ENCODE results near the gene CCDC6. TPM values are rescaled to one million over a fixed set of nuclear protein-coding genes. Genes with fewer than 3 reads are reported as not detected.
A peak's percentile ranks its signal among the peaks of the same experiment; 100 is the strongest.

CCDC6 gene
- total and polyA plus RNA-seq, 12 donors: 4.4 to 22.8 (median 17.0) TPM

- Histone ChIP-seq H3K27me3 (no peaks in the 10 kb centered on the region), H3K36me3 (peaks cover 0 to 26% (median 9%) of the 10 kb centered on the region in 9 donors), H3K4me1 (peaks cover 0 to 38% (median 8%) of the 10 kb centered on the region in 9 donors), H3K27ac (no peak overlapping the region), H3K9me3 (no peaks in the 10 kb centered on the region), H3K4me3 (no peak overlapping the region)
- ATAC-seq (no peak), DNase-seq (no peak)
- WGBS, 2 donors: 89 to 93% methylated on average over 2 of the region's 2 CpGs
- TF ChIP-seq CTCF (IDR thresholded peaks at IDR 0.05): no peak
- intact Hi-C loops (cut with DNase I): loop anchor here in 5 of 10 donors (5.0 kb wide), 4 partner anchors 70 to 595 kb away; partner anchors contain the start of gene CCDC6 (in 1 of the 5)
Observed at GRCh38 chr10:59832506-59832905, 73.8 kb downstream of the CCDC6 start.

- ATAC-seq (no peak), DNase-seq (no peak)
- Histone ChIP-seq H3K9me3 (no peaks in the 10 kb centered on the region), H3K36me3 (peaks cover 0 to 26% (median 9%) of the 10 kb centered on the region in 9 donors), H3K27me3 (no peaks in the 10 kb centered on the region), H3K4me3 (no peak overlapping the region), H3K27ac (no peak overlapping the region), H3K4me1 (peaks cover 0 to 44% (median 9%) of the 10 kb centered on the region in 9 donors)
- WGBS, 2 donors: 89 to 92% methylated on average over 5 of the region's 5 CpGs
- TF ChIP-seq CTCF (IDR thresholded peaks at IDR 0.05): no peak
- intact Hi-C loops (cut with DNase I): loop anchor here in 8 of 10 donors (2.0 to 5.0 kb wide), 5 partner anchors 70 to 595 kb away; partner anchors contain the start of gene CCDC6 (in 1 of the 8)
Observed at GRCh38 chr10:59831658-59832503, 74.5 kb downstream of the CCDC6 start.

DNA sequence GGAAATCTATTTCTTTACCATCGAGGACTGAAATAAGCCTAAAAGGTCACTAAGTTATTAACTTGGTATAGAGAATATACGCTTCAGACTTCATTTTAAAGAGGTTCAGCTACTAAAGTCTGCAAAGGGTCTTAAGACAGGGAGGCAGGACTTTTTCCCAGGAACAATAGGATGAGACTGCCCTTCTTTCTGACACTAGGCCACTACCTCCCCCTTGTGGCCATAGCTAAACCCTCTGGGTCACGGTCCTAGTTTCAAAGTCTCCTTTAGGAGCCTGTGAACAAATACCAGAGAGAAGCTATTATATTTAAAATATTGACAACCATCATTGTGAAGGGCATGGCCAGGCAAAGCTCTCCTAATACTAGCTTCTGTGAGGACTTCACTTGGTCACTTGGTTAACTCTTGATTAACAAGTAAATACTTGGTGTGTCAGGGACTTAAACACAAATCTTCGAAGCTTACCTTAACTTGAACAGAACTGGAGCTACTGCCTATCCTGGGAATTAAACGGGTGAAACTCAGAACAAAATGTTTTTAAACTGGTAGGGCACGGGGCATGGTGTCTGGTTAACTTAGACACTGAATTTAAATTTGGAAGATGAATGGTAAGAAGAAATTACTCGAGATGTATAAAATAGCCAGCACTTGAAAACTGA, 75.6 kb downstream of the CCDC6 start:
- H3K9me3 ChIP-seq: no peaks in the 10 kb centered on the region
- ATAC-seq: peak in 7 of 8 donors; percentile 48 to 74 (median 68)
- intact Hi-C loops (cut with DNase I): loop anchor here in 8 of 10 donors (2.0 to 5.0 kb wide), 5 partner anchors 72 to 593 kb away; partner anchors contain the start of gene CCDC6 (in 1 of the 8)
- H3K27ac ChIP-seq: no peak overlapping the region
- H3K36me3 ChIP-seq: peaks cover 0 to 26% (median 9%) of the 10 kb centered on the region in 9 donors
- H3K4me1 ChIP-seq: peaks cover 0 to 50% (median 9%) of the 10 kb centered on the region in 9 donors
- peak in 1 of 2 donors; percentile 44 for DNase-seq
- no peak overlapping the region for H3K4me3 ChIP-seq
- H3K27me3 ChIP-seq: no peaks in the 10 kb centered on the region
- peak; percentile 53 to 85 (median 81) for TF ChIP-seq CTCF (IDR thresholded peaks at IDR 0.05)
- 73 to 82% methylated on average over 7 of the region's 7 CpGs for WGBS, 2 donors

GRCh38 chr10:59829601-59830000, 76.8 kb downstream of the CCDC6 start:
- ATAC-seq: no peak
- H3K9me3 ChIP-seq: no peaks in the 10 kb centered on the region
- DNase-seq: no peak
- WGBS, 2 donors: 85 to 96% methylated on average over 3 of the region's 3 CpGs
- H3K36me3 ChIP-seq: peaks cover 0 to 26% (median 9%) of the 10 kb centered on the region in 9 donors
- H3K4me1 ChIP-seq: peaks cover 0 to 46% (median 9%) of the 10 kb centered on the region in 9 donors
- H3K27ac ChIP-seq: no peak overlapping the region
- intact Hi-C loops (cut with DNase I): loop anchor here in 2 of 10 donors (1.0 to 10.0 kb wide), 2 partner anchors 75 to 203 kb away; partner anchors contain the start of gene CCDC6 (in 1 of the 2)
- TF ChIP-seq CTCF (IDR thresholded peaks at IDR 0.05): no peak
- H3K27me3 ChIP-seq: no peaks in the 10 kb centered on the region
- no peak overlapping the region for H3K4me3 ChIP-seq
